Measurements from ENCODE around the gene UBXN6.

UBXN6 gene

DNA sequence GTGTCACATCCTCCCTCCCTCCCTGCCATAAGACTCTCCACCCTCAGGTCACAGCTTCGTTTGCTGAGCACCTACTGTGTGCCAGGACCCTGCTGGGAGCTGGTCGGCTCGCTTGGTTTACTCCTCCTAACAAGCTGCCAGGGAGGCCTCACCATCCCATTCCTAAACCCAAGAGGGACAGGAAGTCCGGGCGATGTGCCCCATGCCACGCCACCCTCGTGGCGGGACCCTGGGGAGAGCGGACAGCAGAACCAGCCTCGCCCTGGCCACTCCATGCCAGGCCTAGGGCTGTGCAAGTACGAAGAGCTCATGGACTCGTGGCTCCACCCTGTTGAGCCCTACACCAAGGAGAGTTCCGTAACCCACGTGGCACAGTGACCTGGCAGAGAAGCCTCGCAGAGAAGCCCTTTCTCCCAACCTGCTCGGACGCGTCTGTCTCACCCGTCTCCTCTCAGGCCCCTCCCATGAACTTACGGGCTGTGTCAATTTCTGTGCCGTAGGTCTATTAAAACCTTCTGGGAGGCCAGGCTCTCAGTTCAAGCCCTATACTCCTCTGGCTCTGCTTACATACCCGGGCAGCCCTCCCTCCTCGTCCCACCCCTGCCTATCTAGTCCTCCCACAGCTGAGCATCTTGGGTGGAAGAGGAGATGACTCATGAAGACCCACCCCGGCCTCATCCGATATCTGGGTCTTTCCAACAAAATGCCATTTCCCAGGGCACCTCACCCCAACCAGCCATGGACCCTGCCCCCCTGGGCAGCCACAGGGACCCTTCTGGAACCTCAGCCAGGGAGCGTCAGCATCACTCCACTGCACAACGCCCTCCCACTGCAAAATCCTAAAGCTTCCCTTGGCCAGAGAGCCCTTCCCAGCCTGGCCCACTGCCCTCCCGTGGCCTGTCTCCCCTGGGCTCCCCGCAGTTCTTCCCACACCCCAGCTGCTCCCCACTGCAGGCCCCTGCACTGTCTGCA lies 2.6 kb downstream of the UBXN6 start:
- Mint-ChIP-seq H3K4me3 (no peak overlapping the region), H3K36me3 (ENCODE audit: low read depth) (peaks cover 9% of the 10 kb centered on the region), H3K27ac (peak overlapping the region; percentile 45)

DNA sequence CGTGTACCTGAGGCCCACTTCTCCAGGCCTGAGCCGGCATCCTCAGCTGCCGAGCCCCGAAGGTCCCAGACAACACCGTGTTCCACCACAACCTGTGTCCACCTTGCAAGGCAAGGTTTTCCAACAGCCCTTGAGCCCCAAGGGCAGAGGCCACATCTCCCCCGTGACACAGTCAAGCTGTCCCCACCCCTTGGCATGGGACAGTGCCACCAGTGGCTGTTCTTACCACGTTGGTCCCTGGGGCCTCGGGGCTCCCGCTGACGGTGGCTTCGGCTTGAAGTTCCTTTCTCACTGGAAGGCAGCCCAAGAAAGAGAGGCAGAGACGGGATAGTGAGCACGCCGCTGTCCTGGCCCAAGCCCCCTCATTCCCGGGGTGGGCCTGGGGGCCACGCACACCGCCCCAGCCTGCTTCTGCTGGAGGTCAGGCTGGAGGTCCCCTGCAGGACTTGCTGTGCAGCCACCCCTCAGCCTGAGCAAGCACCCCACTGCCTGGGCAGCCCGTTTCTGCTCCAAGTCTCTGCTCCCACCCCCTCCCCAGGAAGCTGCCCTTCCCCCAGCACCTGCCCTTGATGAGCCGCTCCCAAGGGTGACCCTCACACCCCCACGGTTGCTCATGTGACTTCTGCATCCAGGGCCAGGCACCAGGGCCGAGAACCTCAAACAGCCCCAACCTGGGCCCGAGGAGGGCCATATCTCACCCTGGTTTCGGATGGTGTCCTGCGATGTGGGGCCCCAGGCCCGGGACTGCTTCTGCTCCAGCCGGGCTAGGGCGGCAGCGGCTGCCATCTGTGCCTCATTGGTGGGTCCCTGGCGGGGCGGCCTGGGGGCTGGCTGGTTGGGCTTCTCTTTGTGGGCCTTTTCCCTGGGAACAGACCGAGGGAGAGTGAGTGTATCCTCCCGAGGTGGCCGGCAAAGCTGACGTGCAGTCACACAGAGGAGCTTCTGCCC lies 4.1 kb downstream of the UBXN6 start:
- H3K27ac Mint-ChIP-seq, result no peak overlapping the region
- no peak overlapping the region for H3K4me3 Mint-ChIP-seq
- H3K9me3 Mint-ChIP-seq, result no peaks in the 10 kb centered on the region
- H3K4me1 Mint-ChIP-seq (ENCODE audit: low read depth), result peaks cover 12% of the 10 kb centered on the region
- no peaks in the 10 kb centered on the region for H3K27me3 Mint-ChIP-seq (ENCODE audit: low read depth)
- peaks cover 17% of the 10 kb centered on the region for H3K36me3 Mint-ChIP-seq (ENCODE audit: low read depth)

More for the DNA sequence above, 2.6 kb downstream of the UBXN6 start:
- Mint-ChIP-seq H3K9me3 (no peaks in the 10 kb centered on the region), H3K27me3 (ENCODE audit: low read depth) (no peaks in the 10 kb centered on the region), H3K4me1 (ENCODE audit: low read depth) (peaks cover 12% of the 10 kb centered on the region)

DNA sequence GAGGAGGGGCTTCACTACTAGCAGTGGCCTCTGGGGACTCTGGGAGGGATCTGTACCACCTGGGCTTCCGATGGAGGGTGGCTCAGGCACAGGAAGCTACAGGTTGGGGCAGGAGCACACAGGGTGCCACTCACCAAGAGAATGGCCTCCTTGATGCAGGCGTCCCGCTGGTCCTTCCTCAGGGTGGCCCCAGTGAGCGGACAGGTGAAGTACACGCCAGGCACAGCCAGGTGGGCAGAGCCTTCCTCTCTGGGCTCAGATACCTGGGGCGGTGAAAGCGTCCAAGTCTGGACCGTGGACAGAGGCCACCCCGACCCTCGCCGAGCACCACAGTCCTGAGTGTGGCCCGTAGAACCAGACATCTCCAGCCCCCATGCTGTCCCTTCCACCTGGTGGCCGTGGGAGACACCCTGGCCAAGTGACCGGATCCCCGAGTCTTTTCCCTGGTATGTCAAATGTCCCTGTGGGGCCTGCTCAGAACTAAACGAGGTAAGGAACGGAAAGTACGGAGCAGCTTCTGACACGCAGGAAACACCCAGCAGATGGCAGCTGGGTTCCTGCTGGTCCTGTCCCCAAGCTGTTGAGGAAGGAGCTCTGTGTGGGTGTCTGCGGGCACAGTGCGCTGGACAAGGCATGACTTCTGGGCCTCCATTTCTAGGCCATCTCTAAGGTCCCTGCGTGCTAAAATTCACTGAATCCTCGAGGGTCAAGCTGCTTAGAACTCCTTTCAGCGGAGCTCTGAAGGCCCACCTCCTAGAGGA lies 5.2 kb downstream of the UBXN6 start:
- peaks cover 8% of the 10 kb centered on the region for H3K4me1 Mint-ChIP-seq (ENCODE audit: low read depth)
- H3K27ac Mint-ChIP-seq, result no peak overlapping the region
- peaks cover 18% of the 10 kb centered on the region for H3K36me3 Mint-ChIP-seq (ENCODE audit: low read depth)
- no peak overlapping the region for H3K4me3 Mint-ChIP-seq
- H3K27me3 Mint-ChIP-seq (ENCODE audit: low read depth), result no peaks in the 10 kb centered on the region
- no peaks in the 10 kb centered on the region for H3K9me3 Mint-ChIP-seq

DNA sequence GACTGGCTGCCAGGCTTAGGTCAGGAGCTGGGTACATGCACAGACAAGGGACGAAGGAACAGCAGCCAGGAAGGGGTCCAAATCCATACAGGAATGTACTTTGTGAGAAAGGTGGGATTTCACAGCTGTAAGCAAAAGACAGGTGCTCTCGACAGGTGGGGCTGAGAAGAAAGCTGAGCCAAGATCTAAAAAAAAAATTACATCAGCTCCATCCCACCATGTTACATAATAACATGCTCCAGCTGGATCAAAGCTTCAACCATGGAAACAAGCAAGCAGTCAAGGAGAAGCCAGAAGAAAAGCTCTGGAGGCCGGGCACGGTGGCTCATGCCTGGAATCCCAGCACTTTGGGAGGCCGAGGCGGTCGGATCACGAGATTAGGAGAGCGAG lies 8.0 kb downstream of the UBXN6 start:
- Mint-ChIP-seq H3K9me3 (no peaks in the 10 kb centered on the region), H3K36me3 (ENCODE audit: low read depth) (peaks cover 18% of the 10 kb centered on the region), H3K4me1 (ENCODE audit: low read depth) (no peaks in the 10 kb centered on the region), H3K27me3 (ENCODE audit: low read depth) (no peaks in the 10 kb centered on the region), H3K27ac (no peak overlapping the region), H3K4me3 (no peak overlapping the region)

DNA sequence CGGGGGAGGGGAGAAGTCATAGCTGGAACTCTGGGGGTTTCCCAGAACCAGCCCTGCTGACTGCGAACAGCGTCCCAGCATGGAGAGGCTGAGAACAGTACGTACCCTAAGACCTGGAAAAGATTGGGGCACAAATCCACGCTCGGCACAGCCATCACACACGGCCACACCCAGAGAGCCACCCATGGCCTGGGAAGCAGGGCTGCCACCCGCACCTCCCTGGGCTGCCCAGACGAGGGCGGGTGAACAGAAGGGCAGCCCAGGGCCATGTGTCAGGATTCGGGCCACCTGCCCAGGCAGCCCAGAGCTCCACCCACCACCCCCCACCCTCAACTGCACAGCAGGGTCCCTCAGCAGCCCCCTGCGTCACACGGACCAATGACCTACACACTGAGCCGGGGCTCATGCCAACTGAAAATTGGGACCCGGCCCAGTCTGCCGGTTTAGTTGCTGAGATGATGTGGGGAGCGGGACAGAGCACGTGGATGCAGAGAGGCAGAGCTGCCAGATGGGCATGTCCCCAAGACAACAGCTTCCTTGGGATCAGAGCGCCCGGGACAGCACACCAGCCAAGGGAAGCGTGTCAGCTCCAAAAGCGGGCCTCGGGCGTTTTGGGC lies 8.5 kb downstream of the UBXN6 start:
- no peak overlapping the region for H3K4me3 Mint-ChIP-seq
- H3K4me1 Mint-ChIP-seq (ENCODE audit: low read depth), result no peaks in the 10 kb centered on the region
- no peaks in the 10 kb centered on the region for H3K27me3 Mint-ChIP-seq (ENCODE audit: low read depth)
- H3K9me3 Mint-ChIP-seq, result no peaks in the 10 kb centered on the region
- H3K36me3 Mint-ChIP-seq (ENCODE audit: low read depth), result peaks cover 18% of the 10 kb centered on the region
- H3K27ac Mint-ChIP-seq, result no peak overlapping the region

DNA sequence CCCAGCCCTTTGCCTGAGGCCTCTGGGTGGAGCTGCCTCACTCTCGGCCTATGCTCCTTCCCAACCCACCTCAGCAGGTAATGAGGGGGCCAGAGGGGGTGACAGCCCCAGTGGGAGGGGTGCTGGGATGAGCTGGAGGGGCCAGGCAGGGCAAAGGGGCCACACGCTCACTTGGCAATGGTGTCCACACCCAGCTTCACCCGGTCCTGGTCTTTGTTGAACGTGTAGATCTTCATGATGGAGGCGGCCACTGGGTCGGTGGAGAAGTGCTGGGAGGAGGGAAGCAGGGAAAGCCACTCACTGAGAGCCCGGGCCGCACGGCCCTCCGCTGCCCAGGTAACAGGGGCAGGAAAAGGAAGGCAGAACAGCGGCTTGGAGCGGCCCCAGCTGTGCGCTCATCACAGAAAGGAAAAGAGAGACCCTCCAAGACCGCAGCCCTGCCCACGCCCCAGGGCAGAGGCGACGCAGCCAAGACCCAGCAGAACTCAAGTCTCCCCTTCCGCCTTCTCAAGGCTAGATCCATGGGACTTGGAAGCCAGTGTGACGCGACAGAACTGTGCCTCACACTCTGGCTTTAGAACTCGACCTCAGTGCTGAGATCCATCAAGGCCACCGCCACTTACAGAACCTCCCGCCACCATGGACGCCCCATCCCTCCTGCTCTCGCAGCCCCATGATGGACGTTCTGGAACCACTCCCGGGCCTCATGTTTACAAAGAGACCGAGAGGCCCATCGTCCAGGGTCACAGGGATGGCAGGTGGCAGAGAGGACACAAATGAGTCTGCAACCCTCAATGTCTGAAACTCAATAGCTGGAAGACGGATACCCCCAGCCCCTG lies 9.2 kb downstream of the UBXN6 start:
- Mint-ChIP-seq H3K9me3 (no peaks in the 10 kb centered on the region), H3K4me3 (no peak overlapping the region), H3K4me1 (ENCODE audit: low read depth) (no peaks in the 10 kb centered on the region), H3K27me3 (ENCODE audit: low read depth) (no peaks in the 10 kb centered on the region), H3K27ac (no peak overlapping the region), H3K36me3 (ENCODE audit: low read depth) (peaks cover 18% of the 10 kb centered on the region)

DNA sequence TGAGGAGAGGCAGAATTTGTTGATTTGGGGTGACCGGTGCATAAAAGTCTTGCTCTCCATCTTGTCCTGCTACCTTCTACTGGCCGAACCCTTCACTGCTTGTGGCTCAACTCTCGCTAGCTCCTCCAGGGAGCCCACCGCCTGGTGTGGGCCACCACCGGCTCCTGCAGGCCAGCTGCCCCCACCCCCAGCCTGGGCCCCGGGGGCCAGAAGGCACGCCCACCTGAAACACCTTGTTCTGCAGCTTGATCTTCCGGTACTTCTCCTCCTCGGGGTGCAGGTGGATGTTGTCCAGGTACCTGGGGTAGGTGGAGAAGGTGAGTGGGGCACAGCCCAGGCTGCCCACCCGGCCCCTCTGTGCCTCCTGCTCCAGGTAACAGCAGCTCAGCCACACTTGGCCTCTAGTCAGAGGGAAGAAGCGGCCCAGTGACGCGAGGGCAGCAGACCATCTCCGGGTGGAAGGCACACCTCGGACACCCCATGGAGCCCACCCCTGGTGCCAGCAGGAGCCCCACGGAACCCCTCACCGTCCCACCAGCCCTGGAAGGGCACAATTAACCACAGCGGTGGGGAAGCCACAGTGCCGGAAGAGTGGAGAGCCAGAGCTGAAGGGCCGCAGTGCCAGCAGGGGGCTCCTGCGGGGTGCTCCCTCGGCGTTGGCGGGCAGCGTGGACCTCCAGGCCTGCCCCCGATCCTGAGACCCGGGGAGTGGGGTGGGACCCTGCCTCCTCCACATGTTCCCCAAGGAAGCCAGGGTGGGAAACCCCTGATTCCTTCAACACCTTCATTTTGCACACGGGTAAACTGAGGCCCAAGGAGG lies 10.1 kb downstream of the UBXN6 start:
- H3K27ac Mint-ChIP-seq, result no peak overlapping the region
- H3K9me3 Mint-ChIP-seq, result no peaks in the 10 kb centered on the region
- H3K4me3 Mint-ChIP-seq, result no peak overlapping the region
- no peaks in the 10 kb centered on the region for H3K4me1 Mint-ChIP-seq (ENCODE audit: low read depth)
- H3K27me3 Mint-ChIP-seq (ENCODE audit: low read depth), result no peaks in the 10 kb centered on the region
- H3K36me3 Mint-ChIP-seq (ENCODE audit: low read depth), result peaks cover 12% of the 10 kb centered on the region

DNA sequence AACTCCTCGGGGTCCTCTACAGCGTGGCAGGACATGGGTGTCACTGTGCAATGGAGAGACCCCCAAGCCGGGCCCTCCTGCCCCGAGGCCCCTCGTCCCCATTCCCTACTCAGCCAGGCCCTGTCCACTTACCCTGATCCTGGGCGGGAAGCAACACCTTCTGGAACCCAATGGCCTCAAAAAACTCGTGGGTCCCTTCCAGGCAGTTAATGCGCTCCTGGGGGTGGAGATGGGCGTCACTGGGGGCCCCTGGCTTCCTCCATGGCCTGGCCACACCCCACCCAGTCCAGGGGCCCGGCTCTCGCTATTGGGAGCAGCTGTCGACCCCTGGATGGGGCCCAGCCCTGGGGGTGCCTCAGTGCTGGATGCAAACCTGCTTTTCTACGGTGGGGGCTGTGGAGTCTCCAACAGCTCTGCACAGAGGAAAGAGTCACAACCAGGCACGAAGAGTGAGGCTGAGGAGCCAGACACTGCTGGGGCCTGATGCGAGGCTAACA lies 10.8 kb downstream of the UBXN6 start:
- Mint-ChIP-seq H3K27ac (no peak overlapping the region), H3K4me1 (ENCODE audit: low read depth) (no peaks in the 10 kb centered on the region), H3K27me3 (ENCODE audit: low read depth) (no peaks in the 10 kb centered on the region), H3K4me3 (no peak overlapping the region), H3K36me3 (ENCODE audit: low read depth) (peaks cover 16% of the 10 kb centered on the region), H3K9me3 (no peaks in the 10 kb centered on the region)

DNA sequence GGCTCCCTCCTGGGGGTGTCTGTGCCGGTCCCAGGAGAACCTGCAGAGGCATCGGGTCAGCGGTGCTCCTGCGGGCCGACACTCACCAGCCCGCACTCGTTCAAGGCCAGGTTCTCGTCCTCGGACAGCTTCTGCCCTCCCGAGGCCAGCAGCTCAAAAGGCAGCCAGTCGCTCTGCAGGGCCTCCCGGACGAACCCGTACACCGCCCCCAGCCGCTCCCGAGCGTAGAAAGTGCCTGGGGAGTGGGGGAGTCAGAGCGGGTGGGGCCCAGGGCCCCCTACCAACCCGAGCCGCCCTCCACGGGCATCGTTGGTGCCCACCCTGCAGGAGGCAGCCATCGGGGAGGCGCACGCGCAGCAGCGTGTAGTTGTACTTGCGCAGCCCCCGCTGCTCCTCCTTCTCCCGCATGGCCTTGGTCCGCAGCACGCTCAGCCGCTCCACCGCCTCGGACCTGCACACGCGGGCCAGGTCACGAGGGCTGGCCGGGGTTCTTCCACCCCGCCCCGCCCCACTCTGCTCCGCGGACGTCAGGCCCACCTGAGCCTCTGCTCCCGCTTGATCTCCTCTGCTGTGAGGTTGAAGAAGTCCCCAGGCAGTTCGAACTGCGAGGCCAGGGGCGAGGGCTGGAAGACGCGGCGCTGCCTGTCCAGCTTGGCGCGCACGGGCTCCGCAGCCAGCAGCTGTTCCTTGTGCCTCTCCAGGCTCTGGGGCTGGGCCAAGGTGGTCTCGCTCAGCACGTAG lies 11.5 kb downstream of the UBXN6 start:
- peaks cover 16% of the 10 kb centered on the region for H3K36me3 Mint-ChIP-seq (ENCODE audit: low read depth)
- H3K27ac Mint-ChIP-seq, result no peak overlapping the region
- H3K9me3 Mint-ChIP-seq, result no peaks in the 10 kb centered on the region

DNA sequence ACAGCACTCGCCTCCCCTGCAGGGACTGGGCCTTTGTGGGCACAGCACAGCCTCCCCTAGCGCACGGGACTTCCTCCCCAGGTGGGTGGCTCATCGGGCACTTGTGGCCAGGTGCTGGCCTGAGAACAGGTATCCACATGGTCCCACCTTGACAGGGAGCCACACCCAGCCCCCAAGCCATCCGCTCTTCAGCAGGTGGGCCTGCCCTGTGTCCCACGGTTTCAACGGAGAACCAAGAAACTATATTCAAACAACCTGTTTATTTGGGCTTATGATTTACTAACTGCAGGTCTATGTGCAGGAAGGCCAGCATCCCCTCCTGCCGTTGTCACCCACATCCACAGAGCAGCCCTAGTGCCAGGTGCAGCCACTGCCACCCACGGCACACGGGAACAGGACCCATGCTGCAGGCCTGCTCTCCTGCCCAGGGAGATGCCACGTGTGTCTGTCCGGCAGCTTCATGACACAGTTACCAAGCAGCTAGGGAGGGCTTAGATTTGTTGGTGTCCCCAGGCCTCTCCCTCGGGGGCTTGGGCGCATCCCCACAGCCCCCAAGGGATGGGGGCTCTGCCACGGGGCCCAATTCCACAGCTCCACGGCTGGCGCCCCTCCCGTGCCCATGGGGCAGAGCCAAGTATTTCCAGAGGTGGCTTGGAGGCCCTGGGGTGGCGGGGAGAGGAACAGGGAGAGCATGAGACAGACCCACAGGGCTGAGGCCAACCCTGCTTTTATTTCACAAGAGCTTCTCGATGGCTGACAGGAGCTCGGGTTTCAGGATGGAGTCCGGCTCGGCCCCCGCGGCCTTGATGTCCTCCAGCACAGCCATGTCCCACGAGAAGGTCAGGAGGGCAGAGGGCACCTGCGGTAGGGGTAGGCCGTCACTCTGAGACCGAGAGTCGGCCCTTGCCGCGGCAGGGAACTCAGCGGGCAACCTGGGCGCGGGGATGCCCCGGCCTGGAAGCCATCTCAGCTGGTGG lies 12.5 kb downstream of the UBXN6 start:
- H3K9me3 Mint-ChIP-seq, result no peaks in the 10 kb centered on the region
- H3K4me3 Mint-ChIP-seq, result no peak overlapping the region
- H3K27me3 Mint-ChIP-seq (ENCODE audit: low read depth), result no peaks in the 10 kb centered on the region
- no peaks in the 10 kb centered on the region for H3K4me1 Mint-ChIP-seq (ENCODE audit: low read depth)
- peaks cover 13% of the 10 kb centered on the region for H3K36me3 Mint-ChIP-seq (ENCODE audit: low read depth)
- H3K27ac Mint-ChIP-seq, result no peak overlapping the region

More for the DNA sequence above, 11.5 kb downstream of the UBXN6 start:
- no peak overlapping the region for H3K4me3 Mint-ChIP-seq
- H3K4me1 Mint-ChIP-seq (ENCODE audit: low read depth), result no peaks in the 10 kb centered on the region
- H3K27me3 Mint-ChIP-seq (ENCODE audit: low read depth), result no peaks in the 10 kb centered on the region
